HK-2 (cell line): ENCODE results near the gene PAGE2B.
"Not testable (repeated sequence)": the region's sequence is repeated elsewhere in the genome, so short reads cannot be mapped to it uniquely, and the experiment has no call there.

Source experiments
- DNase-seq: peaks from one replicate; pipeline ENCODE4 v3.0.0-alpha.2; 2018; ENCODE audit not compliant: unreplicated experiment

The PAGE2B gene, protein sequence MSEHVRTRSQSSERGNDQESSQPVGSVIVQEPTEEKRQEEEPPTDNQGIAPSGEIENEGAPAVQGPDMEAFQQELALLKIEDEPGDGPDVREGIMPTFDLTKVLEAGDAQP

GRCh38 chrX:55074851-55075467 is at the start of gene PAGE2B:
Gene PAGE2B (plus strand): TSS chrX:55075030. CDS start chrX:55076042, 1,012 bp downstream.
- no peak for DNase-seq

DNA sequence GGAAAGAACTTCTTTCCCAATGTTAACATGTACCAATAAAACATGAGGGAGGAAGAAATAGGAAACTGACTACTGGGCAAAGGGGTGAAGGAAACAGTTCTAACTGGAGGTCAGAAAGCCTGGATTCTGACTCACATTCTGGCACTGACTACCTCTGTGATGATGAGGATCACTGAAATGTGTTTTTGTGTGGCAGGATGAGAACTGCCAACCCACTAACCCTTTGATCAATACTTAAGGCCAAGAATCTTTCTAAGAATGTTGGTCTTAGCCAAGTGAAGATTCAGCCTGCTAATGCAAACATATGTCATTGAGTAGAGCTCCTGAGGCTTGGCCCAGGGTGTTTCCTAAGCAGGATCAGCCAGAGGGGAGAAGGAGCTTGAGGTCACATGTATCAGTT is 48.7 kb upstream of the PAGE2B start:
- no peak for DNase-seq

GRCh38 chrX:55026840-55027239 is 48.0 kb upstream of the PAGE2B start:
- no peak for DNase-seq

- DNase-seq = no peak
Measured at GRCh38 chrX:55028040-55028439, 46.8 kb upstream of the PAGE2B start.

GRCh38 chrX:55028611-55029010 is 46.2 kb upstream of the PAGE2B start:
- DNase-seq = no peak

- no peak for DNase-seq
Measured at GRCh38 chrX:55029291-55029690, 45.5 kb upstream of the PAGE2B start.

GRCh38 chrX:55030271-55031205 is 44.3 kb upstream of the PAGE2B start, which contains the start of gene ALAS2:
Gene ALAS2 (minus strand): TSS chrX:55030977. CDS start chrX:55026000, 4,977 bp downstream.
- DNase-seq = no peak

DNA sequence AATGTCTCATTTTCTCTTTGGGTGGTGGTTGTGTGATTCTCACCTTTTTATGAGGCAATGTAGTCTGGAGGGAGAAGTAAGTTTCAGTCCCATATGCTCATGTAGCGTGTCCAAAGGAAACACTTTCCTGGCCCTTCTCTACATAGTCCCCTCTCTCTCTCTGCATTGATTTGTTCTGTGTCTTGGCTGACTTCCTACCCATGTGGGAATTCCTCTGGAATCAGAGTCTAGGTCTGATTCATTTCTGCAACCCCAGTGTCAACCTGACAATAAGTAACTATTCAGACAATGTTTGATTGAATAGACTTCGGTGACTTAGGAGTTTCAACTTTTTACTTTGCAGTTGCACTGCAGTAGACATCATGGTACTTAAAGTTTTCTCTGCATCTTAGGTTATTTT is 41.4 kb upstream of the PAGE2B start:
- no peak for DNase-seq

GRCh38 chrX:55039471-55039870 is 35.4 kb upstream of the PAGE2B start:
- DNase-seq = no peak

DNA sequence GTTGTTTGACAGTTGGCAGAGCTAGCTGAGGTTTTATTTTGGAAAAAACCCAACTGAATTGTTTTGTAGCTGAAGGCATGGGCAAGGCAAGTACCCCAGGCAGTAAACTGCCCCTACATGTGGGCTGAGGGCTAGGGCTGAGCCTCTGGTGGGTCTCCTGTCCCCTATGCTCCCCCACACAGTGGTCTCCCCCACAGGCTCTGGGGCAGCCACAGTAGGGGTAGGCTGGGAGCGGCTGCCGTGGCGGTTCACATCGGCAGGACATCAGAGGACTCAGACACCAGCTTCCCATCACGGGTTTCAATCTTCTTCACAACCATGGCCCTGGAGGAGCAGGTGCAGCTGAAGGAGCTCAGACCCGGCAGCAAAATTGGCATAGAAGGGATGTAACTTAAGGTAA is 33.3 kb upstream of the PAGE2B start:
- DNase-seq = no peak

DNA sequence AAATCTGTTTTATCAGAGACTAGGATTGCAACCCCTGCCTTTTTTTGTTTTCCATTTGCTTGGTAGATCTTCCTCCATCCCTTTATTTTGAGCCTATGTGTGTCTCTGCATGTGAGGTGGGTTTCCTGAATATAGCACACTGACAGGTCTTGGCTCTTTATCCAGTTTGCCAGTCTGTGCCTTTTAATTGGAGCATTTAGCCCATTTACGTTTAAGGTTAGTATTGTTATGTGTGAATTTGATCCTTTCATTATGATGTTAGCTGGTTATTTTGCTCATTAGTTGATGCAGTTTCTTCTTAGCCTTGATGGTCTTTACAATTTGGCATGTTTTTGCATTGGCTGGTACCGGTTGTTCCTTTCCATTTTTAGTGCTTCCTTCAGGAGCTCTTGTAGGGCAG is 24.2 kb upstream of the PAGE2B start:
- not testable (repeated sequence) for DNase-seq

- no peak for DNase-seq
Measured at GRCh38 chrX:55056820-55057674, 17.8 kb upstream of the PAGE2B start.

DNA sequence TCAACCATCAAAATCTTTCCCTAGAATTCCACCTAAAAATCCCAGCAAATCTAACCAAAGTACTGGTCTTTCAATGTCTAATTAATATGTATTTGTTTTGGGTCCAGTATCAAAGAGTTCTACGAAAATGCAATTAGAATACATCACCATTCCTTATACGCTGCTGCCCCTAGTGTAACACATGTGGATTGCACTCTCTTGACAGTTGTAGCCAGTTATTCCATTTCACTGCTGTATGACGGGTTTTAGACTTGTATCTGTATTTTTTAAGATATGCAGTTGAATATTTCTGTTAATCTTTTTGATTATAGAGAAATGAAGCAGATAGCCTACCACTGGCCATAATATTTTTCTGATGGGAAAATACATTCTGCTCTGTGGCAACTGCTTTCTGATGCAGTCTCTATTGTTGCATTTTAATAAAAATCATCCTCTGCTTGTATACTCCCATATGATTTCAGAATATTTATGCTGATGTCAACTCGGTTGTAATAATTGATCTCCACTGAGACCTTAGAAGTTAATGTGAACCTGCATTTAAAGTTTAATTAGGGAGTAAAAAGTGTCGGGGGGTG is 17.1 kb upstream of the PAGE2B start:
- DNase-seq = no peak

GRCh38 chrX:55067180-55067579 is 7.7 kb upstream of the PAGE2B start:
- not testable (repeated sequence) for DNase-seq

DNA sequence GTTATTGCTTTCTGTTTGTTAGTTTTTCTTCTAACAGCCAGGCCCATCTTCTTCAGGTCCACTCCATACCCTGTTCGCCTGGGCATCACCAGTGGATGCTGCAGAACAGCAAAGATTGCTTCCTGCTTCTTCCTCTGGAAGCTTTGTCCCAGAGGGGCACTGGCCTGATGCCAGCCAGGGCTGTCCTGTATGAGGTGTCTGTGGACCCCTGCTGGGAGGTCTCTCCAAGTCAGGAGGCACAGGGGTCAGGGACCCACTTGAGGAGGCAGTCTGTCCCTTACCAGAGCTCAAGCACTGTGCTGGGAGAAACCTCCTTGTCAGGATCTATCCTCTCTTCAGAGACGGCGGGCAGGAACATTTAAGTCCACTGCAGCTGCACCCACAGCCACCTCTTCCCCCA is 2.5 kb upstream of the PAGE2B start:
- no peak for DNase-seq

DNA sequence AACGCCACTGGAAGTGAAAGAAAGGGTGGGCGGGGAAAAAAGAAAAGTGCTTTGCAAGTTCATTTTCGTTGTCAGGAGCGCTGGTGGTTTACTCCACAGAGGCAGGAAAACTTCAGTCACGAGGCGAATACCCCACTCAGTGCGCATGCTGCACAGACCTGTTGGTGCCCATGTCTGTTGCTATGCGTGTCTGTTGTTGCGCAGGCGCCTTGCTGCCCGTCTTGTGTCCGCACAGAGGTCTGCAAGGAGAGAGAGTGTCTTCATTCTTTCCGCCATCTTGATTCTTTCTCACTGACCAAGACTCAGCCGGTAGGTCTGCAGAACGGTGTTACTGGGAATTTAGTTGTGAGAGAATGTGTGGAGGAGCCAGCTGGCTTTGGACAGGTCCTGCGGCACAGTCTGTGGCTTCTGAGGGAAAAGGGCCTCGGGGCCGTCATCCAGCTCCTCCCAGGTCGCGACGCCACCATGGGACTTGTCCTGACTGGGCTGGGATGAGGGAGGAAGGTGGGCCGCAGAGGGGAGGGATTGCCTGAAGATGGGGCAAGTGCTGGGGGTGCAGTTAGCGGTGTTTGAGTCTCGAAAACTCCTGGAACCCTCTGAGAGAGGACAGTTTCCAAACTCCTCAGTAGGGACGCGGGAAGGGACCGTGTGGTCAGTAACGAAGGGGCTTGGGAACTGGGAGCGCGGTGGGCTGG is 14.1 kb downstream of the PAGE2B start, which contains the start of gene PAGE2:
TSS of gene PAGE2 (plus strand) at position 224 of the 695 bp plus-strand sequence. CDS start 1,003 bp downstream, outside the sequence.
- DNase-seq = no peak

DNA sequence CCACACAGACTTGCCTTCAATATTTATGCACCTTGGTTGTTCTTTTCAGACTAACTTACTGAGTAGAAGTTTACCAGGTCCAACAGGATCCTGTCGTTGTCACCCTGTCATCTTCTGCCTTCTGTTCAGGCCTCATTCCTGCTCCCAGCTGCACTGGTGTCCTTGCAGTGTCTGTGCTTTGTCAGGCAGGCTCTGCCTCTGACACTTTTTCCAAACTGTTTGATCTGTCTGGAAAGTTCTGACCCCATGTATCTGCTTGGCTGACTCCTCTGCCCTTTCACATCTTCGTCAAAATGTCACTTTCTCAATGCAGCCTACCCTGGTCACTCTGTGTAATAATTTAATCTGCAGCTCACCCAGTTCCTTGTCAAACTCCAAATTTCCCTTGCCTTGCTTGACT is 23.9 kb downstream of the PAGE2B start:
- no peak for DNase-seq

DNA sequence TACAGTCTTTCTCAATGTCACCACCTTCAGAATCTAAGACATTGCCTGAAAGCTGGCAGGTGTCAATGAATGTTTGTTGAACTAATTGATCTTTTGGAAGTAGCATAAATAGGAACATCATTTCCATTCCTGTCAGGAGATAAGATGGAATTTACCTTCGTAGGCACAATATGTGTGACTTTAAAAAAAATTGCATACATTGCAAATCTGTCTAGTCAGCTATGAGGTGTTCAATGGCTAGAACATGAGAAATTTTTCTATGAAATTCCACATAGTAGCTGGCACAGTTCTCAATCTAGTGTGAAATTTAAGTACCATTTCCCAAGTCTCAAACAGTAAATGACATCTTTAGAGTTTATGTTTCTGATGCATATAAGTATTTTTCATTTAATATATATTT is 24.3 kb downstream of the PAGE2B start:
- DNase-seq = no peak

DNA sequence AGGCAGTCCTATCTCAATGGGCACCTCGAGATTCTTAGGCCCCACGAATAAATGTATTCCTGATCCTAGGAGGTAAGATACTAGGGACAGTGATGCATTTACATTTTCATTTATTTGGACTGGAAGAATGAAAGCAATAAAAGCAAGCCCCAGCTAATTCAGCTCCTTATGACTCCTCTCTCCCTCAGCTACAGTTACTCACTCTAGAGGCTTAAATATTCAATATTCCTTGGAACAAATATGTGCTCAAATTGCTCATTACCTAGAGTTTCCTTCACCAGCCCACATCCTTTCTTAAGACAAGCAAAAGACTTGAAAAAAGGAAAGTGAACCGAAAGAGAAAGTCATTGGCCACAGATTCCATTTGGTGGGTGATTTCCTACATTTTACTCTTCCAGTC is 27.9 kb downstream of the PAGE2B start:
- DNase-seq = no peak

- DNase-seq = no peak
Measured at GRCh38 chrX:55107262-55107661, 32.4 kb downstream of the PAGE2B start.

DNA sequence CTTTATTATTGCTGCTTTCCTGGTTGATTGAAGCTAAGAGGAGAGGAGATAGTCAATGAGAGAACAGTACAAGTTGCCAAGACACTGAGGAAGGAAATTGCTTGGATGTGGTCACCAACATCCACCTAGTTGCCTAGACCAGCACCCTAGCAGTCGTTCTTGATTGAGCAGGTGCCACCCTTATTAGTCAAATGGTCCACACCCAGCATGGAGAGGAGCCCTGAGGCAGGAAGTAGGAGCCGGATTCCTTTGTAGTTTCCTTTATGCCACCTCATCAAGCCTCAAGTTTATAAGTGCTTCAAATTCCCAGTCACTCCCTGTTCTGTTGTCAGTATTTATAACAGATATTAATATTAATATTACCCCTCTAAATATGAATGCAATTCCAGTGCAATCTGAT is 33.1 kb downstream of the PAGE2B start:
- no peak for DNase-seq
